Measurements from ENCODE around the gene HFM1. TPM values are rescaled to one million over a fixed set of nuclear protein-coding genes. Genes with fewer than 3 reads are reported as not detected.
"Not testable (repeated sequence)": the region's sequence is repeated elsewhere in the genome, so short reads cannot be mapped to it uniquely, and the experiment has no call there.

The HFM1 gene
- polyA plus RNA-seq, 1 donor from 2014 or later, result not detected

DNA sequence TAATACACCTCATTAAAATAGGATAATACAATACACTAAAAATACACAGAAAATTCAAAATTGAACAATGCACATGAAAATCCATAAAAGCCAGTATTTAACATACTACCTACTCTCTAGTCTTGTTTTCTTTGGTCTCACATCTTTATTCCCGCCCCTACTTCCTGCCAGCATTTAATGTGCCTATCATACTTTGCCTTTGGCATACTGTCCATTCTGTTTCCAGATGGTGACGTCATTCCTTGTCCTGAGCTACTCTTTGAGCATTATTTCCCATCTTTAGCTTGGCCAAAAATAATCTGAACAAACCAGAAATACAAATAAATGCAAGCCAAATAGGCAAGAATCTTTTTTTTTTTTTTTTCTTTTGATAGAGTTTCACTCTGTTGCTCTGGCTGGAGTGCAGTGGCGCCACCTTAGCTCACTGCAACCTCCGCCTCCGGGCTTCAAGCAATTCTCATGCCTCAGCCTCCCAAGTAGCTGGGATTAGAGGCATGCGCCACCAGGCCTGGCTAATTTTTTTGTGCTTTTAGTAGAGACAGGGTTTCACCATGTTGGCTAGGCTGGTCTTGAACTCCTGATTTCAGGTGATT, 4.4 kb downstream of the HFM1 start:
- H3K36me3 Mint-ChIP-seq, result no peaks in the 10 kb centered on the region
- H3K9me3 Mint-ChIP-seq, result no peaks in the 10 kb centered on the region
- H3K4me1 Mint-ChIP-seq, result peaks cover 0 to 5% (median 4%) of the 10 kb centered on the region in 3 donors
- H3K4me3 Mint-ChIP-seq, result no peak overlapping the region
- peaks cover 19% of the 10 kb centered on the region for H3K27me3 Mint-ChIP-seq
- H3K27ac Mint-ChIP-seq, result no peak overlapping the region

DNA sequence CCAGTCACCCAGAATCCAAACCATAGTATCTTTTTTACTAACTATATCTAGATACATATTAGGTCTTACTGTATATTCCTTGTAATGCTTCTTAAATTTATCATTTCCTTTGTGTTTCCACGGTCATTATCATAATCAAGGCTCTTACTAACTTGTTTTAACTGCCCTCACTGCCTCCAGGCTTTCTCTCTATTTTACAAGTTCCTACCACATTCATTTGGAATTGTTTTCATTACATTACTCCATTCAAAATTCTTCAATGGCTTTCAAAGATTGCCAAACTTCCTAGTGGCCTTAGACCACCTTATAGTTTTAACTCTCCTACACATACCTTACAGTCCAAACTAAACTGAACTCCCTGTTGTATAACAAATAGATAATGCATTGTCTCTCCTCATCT, 6.3 kb downstream of the HFM1 start:
- Mint-ChIP-seq H3K27me3 (peaks cover 10% of the 10 kb centered on the region), H3K9me3 (no peaks in the 10 kb centered on the region), H3K4me1 (no peaks in the 10 kb centered on the region), H3K4me3 (no peak overlapping the region), H3K36me3 (no peaks in the 10 kb centered on the region), H3K27ac (no peak overlapping the region)

DNA sequence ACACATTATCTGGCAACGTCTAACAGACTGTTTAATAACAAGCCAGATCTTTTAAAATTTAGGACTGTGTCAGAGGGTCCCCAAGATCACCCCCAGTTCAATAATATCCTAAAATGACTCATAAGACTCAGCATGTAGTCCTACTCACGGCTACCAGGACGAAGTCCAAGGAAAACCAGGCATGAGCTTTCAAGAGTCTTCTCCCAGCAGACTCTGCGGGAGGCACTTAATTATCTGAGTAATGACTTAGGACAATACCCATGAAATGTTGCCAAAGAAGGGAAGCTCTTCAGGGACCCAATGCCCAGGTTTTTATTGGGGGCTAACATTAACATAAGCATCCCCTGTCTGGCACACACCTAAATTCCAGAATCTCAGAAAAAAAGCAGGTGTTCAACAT, 7.0 kb downstream of the HFM1 start:
- Mint-ChIP-seq H3K4me1 (no peaks in the 10 kb centered on the region), H3K4me3 (no peak overlapping the region), H3K36me3 (peaks cover 2% of the 10 kb centered on the region), H3K27me3 (peaks cover 8% of the 10 kb centered on the region), H3K9me3 (no peaks in the 10 kb centered on the region), H3K27ac (no peak overlapping the region)

DNA sequence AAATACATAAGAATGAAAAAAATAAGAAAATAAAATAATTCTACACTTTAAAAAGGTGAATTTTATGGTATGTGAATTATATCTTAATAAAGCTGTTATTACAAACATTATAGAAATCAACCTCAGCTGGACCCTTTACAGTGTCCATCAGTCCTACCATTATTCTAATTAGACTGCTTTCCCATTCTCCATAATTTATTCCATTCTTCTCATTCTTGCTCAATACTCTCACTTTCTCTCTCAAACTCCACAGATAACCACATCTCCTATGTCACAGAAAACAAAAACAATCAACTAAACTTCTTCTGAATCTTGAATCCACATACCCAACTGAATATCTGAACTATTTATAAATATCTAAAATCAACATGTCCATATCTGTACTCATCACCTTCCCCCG, 11.6 kb downstream of the HFM1 start:
- Mint-ChIP-seq H3K27ac (no peak overlapping the region), H3K36me3 (peaks cover 2% of the 10 kb centered on the region), H3K4me3 (no peak overlapping the region), H3K27me3 (peaks cover 5% of the 10 kb centered on the region), H3K9me3 (peaks cover 0 to 5% (median 2%) of the 10 kb centered on the region in 3 donors), H3K4me1 (no peaks in the 10 kb centered on the region)

DNA sequence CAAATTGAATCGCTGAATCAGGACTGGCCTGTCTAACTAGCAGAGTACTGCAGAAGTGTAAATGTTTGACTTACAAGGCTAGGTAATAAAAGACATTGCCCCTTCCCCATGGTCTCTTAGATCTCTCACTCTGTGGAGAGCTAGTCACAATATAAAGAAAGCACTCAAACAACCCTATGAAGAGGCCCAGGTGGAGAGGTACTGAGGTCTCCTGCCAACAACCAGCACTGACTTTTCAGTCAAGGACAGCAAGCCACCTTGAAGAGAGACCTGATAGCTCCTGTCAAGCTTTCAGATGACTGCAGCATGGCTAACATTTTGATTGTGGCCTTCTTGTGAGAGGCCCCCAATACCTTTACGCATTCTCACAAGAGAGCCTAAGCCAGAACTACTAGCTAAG, 18.5 kb downstream of the HFM1 start:
- H3K9me3 Mint-ChIP-seq, result peaks cover 0 to 4% (median 0%) of the 10 kb centered on the region in 3 donors

DNA sequence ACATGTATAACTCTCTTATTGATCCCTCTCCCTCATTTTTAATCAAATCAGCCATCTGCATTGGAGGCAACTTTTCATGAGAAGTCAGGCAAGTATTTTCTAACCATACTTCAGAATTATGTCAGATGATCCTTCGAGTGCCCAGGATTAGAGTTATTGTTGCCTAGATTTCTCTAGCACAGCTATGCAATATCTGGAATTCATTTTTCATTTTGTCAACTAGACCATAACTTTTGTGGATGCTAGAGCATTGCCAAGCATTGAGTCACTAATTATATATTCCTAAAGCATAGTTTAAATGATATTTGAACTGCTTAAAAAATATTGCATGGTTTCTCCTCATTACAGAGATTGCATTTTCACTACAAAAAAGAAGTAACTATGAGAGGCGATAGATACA, 21.2 kb downstream of the HFM1 start:
- Mint-ChIP-seq H3K27me3 (peaks cover 2% of the 10 kb centered on the region), H3K27ac (no peak overlapping the region), H3K4me3 (no peak overlapping the region), H3K4me1 (no peaks in the 10 kb centered on the region), H3K9me3 (peaks cover 0 to 1% (median 0%) of the 10 kb centered on the region in 3 donors), H3K36me3 (no peaks in the 10 kb centered on the region)

More for the DNA sequence above, 18.5 kb downstream of the HFM1 start:
- no peaks in the 10 kb centered on the region for H3K36me3 Mint-ChIP-seq
- H3K4me3 Mint-ChIP-seq, result no peak overlapping the region
- H3K4me1 Mint-ChIP-seq, result no peaks in the 10 kb centered on the region
- H3K27ac Mint-ChIP-seq, result no peak overlapping the region
- peaks cover 2% of the 10 kb centered on the region for H3K27me3 Mint-ChIP-seq

DNA sequence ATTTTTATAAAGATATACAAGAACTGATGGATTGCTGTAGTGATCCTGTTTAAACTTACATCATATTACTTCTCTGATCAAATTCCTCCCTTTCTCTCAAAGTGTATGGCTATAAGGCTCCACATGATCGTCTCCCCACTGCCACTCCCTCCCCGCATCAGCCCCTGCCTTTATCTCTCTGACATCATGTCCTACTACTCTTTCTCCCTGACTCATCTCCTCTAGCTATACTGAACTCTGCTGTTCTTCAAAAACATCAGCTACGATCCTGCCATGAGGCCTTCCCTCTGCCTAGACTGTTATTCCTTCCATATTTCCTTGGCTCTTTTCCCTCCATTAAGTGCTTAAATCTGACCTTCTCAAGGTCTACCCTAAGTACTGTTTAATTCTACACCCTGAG, 22.8 kb downstream of the HFM1 start:
- H3K4me3 Mint-ChIP-seq, result no peak overlapping the region
- H3K4me1 Mint-ChIP-seq, result no peaks in the 10 kb centered on the region
- no peaks in the 10 kb centered on the region for H3K36me3 Mint-ChIP-seq
- H3K9me3 Mint-ChIP-seq, result no peaks in the 10 kb centered on the region
- no peak overlapping the region for H3K27ac Mint-ChIP-seq
- H3K27me3 Mint-ChIP-seq, result no peaks in the 10 kb centered on the region

DNA sequence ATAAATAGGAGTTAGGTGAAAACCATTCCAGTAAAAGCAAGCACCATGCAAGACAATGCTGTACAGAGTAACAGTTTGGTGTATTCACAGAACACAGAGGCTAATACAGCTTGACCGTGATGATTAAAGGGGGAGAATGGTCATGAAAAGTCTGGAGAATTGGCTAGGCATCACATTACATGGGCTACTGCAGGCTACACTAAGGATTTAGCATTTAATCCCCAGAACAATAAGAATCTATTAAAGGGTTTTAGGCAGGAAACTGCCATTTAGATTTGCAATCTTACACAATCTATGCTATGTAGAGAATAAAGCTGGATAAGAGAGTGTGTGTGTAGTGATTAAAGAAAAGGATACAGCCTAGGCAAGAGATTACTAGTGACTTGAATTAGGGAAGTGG, 30.6 kb downstream of the HFM1 start:
- Mint-ChIP-seq H3K27me3 (no peaks in the 10 kb centered on the region), H3K4me3 (no peak overlapping the region), H3K4me1 (no peaks in the 10 kb centered on the region), H3K9me3 (peaks cover 0 to 3% (median 0%) of the 10 kb centered on the region in 3 donors), H3K36me3 (no peaks in the 10 kb centered on the region), H3K27ac (no peak overlapping the region)

DNA sequence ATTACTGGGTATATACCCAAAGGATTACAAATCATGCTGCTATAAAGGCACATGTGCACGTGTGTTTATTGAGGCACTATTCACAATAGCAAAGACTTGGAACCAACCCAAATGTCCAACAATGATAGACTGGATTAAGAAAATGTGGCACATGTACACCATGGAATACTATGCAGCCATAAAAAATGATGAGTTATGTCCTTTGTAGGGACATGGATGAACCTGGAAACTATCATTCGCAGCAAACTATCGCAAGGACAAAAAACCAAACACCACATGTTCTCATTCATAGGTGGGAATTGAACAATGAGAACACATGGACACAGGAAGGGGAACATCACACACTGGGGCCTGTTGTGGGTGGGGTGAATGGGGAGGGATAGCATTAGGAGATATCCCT, 32.4 kb downstream of the HFM1 start:
- not testable (repeated sequence) for H3K36me3 Mint-ChIP-seq, H3K27ac Mint-ChIP-seq, H3K4me3 Mint-ChIP-seq, H3K4me1 Mint-ChIP-seq, H3K27me3 Mint-ChIP-seq, H3K9me3 Mint-ChIP-seq

DNA sequence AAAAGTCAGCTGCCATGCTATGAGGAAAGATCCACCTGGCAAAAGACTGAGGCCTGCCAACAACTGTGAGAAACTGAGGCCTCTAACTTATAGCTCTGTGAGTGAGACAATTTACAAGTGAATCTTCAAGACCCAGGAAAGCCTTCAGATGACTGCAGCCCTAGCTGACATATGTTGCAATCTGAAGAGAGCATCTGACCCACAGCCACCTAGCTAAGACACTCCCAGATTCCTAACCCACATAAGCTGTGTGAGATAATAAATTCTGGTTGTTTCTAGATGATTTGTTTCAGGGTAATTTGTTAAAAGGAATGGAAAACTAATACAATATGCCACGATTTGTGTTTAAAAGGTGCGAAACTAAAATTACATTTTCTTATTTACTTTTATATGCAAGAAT, 55.1 kb downstream of the HFM1 start:
- no peak overlapping the region for H3K4me3 Mint-ChIP-seq
- no peak overlapping the region for H3K27ac Mint-ChIP-seq
- H3K27me3 Mint-ChIP-seq, result no peaks in the 10 kb centered on the region
- no peaks in the 10 kb centered on the region for H3K4me1 Mint-ChIP-seq
- peaks cover 0 to 11% (median 0%) of the 10 kb centered on the region in 3 donors for H3K9me3 Mint-ChIP-seq
- H3K36me3 Mint-ChIP-seq, result no peaks in the 10 kb centered on the region

DNA sequence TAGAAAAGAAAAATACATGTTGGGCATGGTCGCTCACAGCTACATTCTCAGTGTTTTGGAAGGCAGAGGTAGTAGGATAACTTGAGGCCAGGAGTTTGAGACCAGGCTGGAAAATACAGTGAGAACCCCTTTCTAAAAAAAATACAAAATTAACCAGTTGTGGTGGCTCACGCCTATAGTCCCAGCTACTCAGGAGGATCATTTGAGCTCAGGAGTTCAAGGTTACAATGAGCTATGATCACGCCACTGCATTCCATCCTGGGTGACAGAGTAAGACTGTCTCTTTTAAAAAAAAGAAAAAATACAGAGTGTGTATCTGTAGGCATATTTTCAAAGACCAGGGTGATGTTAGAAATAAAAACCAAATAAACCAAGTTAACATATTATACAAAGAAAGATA, 57.8 kb downstream of the HFM1 start:
- Mint-ChIP-seq H3K27me3 (no peaks in the 10 kb centered on the region), H3K4me1 (no peaks in the 10 kb centered on the region), H3K27ac (no peak overlapping the region)

DNA sequence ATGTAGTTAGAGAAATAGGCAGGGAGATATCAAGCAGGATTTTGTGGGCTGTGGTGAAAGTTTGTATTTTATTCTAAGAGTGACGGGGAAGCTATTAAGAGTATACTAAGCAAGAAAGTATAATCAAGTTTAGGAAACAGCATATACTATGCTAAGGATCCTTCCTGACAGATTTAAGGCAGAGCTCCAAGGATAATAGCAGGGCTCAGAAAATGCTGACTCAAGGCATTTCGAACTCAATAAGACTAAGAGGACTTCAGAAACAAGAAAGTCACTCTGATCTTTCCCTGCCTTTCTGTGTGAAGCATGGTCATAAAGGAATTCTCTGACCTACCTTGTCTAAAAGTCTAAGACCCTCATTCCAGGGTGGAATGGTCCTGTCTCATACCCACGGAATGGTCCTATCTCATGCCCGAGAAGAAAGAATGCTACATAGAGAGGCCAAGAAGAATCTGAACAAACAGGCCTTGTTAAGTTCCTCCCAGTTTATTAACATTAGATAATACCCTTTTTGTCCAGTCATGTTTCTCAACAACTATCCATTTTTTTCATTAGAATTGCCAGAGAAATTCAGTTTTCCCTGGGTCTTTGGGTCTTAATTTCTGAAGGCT, 59.1 kb downstream of the HFM1 start:
- Mint-ChIP-seq H3K36me3 (no peaks in the 10 kb centered on the region), H3K9me3 (no peaks in the 10 kb centered on the region), H3K27me3 (peaks cover 2% of the 10 kb centered on the region), H3K4me1 (no peaks in the 10 kb centered on the region), H3K4me3 (no peak overlapping the region), H3K27ac (no peak overlapping the region)

More for the DNA sequence above, 57.8 kb downstream of the HFM1 start:
- H3K36me3 Mint-ChIP-seq, result no peaks in the 10 kb centered on the region
- no peak overlapping the region for H3K4me3 Mint-ChIP-seq
- no peaks in the 10 kb centered on the region for H3K9me3 Mint-ChIP-seq

DNA sequence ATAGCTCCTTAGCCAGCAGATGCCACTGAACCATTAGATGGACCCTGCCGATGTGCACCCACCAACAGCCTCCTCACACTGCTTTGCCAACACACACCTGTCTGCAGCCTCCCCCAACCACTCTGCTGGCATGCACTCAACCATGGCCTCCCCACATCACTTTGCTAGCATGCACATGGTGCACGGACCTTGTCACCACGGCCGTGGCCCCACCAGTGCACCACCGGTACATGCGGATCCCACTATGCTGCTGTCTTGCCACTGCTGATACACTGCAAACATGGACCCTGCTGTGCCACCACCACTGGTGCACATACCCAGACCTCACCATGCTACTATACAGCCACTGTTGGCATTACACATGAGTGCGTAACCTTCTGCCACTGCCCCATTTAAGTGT, 66.1 kb downstream of the HFM1 start:
- Mint-ChIP-seq H3K4me3 (no peak overlapping the region), H3K36me3 (no peaks in the 10 kb centered on the region), H3K27me3 (peaks cover 4% of the 10 kb centered on the region), H3K4me1 (no peaks in the 10 kb centered on the region), H3K9me3 (no peaks in the 10 kb centered on the region), H3K27ac (no peak overlapping the region)

DNA sequence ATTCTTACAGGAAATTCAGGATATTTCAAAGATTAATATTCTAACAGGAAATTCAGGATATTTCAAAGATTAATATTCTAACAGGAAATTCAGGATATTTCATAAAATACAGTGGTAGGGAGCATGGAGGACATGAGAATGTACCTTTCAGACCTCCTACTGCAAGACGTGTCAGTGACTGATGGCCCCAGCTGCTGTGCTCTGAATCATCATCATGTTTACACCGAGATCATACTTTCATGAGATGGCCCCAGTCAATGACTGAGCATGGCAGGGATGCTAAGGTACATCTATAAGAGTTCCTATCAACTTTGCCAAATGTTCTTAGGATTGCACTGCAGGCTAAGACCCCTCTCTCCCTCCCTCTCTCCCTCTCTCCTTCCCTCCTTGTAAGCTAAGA, 69.0 kb downstream of the HFM1 start:
- H3K9me3 Mint-ChIP-seq, result peaks cover 0 to 5% (median 0%) of the 10 kb centered on the region in 3 donors
- H3K27me3 Mint-ChIP-seq, result peaks cover 3% of the 10 kb centered on the region
- no peaks in the 10 kb centered on the region for H3K36me3 Mint-ChIP-seq
- no peaks in the 10 kb centered on the region for H3K4me1 Mint-ChIP-seq
- H3K27ac Mint-ChIP-seq, result no peak overlapping the region
- H3K4me3 Mint-ChIP-seq, result no peak overlapping the region

DNA sequence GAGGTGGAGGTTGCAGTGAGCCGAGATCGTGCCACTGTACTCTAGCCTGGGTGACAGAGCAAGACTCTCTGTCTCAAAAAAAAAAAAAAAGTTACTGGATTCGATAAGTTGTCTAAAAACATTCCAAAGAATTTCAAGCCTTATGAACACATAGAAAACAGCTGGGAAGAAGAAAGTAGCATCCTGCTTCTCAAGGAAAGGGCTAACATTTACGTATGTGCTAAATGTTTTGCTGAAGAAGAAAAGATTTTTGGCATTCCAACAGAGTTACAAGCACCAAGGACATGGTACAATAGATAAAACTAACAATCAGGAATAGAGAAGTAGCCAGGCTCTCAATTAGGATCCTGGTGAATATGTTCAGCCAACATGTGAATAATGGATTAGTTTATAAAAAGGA, 69.8 kb downstream of the HFM1 start:
- Mint-ChIP-seq H3K27ac (no peak overlapping the region), H3K9me3 (peaks cover 0 to 7% (median 2%) of the 10 kb centered on the region in 3 donors), H3K36me3 (no peaks in the 10 kb centered on the region), H3K4me1 (no peaks in the 10 kb centered on the region), H3K4me3 (no peak overlapping the region), H3K27me3 (peaks cover 3% of the 10 kb centered on the region)

DNA sequence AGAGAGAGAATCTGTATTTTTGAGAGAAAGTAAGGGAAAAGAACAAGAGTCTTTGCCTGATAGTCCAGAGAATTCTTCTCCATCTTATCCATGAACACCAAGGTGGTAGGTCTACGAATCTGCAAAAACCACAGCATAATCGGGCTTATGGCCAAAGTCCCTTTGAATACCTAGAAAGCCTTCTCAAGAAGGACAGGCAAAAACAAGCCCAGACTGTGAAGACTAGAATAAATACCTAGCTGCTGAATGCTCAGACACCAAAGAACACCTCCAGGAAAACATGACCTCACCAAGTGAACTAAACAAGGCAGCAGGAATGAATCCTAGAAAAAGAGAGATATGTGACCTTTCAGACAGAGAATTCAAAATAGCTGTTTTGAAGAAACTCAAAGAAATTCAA, 79.2 kb downstream of the HFM1 start:
- H3K27ac Mint-ChIP-seq, result no peak overlapping the region

More for the DNA sequence above, 79.2 kb downstream of the HFM1 start:
- Mint-ChIP-seq H3K4me1 (no peaks in the 10 kb centered on the region), H3K9me3 (peaks cover 0 to 2% (median 1%) of the 10 kb centered on the region in 3 donors), H3K4me3 (no peak overlapping the region), H3K36me3 (no peaks in the 10 kb centered on the region), H3K27me3 (peaks cover 4% of the 10 kb centered on the region)
